HG03432 (cell line): ENCODE measurements around the gene PPP1CC.
"Not testable (repeated sequence)": the region's sequence is repeated elsewhere in the genome, so short reads cannot be mapped to it uniquely, and the experiment has no call there.

Source experiments
- ATAC-seq: cut with Tn5 transposase; IDR thresholded peaks from one replicate; pipeline ENCODE4 v1.9.1; 2021; ENCODE audit warnings: mild to moderate bottlenecking, moderate library complexity; ENCODE audit not compliant: unreplicated experiment

PPP1CC gene

GRCh38 chr12:110726708-110727369 is 15.9 kb downstream of the PPP1CC start:
- no peak for ATAC-seq

DNA sequence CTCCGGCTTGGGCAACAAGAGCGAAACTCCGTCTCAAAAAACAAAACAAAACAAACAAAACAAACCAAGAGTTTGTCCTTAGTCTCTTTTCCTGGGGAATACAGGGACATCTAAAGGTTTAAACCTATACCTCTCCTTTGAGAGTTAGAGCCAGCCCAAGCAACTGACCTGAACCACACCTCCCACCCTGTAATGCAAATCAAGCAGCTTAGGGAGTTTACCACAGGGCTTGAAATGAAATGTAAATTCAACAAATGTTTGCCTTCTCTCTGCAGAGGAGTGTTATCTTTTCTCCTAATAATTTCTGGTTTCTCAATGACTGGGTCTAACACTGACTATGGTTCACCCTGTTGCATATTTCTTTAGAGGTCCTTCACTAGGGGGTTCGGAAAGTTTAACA is 16.7 kb downstream of the PPP1CC start:
- ATAC-seq = no peak

DNA sequence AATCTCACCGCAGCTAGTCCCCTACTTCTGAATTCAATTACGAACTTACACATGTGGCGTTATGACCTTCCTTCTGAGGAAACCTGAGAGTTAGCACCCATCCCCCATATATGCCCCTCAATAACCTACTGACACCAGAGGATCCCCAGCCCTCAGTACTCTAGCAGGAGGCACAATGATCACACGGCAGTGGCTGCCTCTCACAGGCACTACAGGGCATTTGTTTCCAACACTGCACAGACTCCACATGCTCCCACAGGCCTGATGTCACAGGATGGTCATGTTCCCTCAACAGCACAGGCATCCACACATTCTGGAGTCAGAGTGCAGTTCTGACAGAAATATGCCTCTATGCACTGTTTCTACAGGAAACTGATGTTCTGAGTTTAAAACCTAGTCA is 17.4 kb downstream of the PPP1CC start:
- ATAC-seq = no peak

GRCh38 chr12:110722892-110723291 is 19.8 kb downstream of the PPP1CC start:
- not testable (repeated sequence) for ATAC-seq

DNA sequence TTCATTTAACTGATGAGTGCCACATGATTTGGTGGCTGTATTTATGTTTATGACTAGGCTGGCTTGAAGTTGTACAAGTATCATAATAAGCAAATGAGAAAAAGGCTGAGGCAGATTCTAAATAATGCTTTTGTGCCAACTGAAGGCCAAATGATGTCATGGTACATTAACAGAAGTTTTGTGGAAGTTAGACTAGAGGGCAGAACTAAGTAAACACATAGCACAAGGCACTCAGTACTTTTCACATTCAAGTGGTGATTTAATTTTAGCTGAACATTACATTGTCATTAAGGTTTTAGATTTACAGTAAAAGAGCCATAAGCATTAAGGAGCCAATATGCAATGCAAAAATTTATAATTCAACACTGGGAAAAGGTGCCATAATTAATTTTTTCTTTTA is 21.1 kb downstream of the PPP1CC start:
- ATAC-seq = no peak

DNA sequence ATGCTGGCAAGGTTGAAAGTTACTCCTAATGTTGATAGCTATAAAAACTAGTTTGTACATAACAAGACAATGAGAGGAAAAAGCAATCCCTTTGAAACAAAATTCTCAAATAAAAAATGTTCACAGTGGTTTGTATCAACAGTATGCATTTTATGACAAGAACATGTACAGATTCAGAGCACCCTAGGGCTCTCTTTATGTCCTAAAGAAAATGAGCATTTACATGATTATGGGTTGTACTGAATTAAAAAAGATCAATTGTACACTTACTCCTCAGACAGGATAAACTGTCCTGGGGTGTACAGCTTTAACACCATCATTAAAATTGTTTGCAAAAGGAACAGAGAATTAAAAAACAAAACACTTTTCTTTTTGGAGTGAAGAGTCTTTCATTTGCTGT is 22.2 kb downstream of the PPP1CC start:
- no peak for ATAC-seq

DNA sequence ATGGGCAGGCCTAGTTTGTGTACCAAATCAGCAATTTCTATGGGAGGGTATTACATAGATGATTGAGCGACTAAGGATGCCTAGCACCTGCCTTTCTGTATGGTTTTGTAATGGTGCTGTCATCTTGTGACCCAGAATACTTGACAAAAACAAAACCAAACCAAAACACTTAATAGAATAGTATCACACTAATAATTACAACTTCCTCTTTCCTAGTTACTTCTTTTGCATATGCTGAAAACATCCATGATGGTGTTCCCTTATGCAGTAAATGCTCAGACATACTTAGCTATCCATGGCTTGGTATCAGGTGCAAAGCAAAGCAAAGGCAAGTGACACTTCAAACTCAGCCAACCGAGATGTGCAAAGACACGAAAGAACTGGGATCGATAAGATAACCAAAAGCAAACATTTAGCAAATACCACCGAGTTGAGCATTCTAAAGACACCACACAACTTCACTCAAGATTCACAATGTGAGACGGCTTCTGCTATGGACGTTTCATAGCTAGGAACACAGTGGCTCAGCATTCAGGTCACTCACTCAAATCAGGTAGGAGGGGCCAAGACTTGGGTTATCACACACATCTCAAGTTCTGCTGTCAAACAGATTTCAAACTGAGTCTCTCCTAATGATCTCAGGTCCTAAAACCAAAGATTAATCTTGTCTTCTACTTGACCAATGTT is 24.3 kb downstream of the PPP1CC start:
- ATAC-seq = no peak

DNA sequence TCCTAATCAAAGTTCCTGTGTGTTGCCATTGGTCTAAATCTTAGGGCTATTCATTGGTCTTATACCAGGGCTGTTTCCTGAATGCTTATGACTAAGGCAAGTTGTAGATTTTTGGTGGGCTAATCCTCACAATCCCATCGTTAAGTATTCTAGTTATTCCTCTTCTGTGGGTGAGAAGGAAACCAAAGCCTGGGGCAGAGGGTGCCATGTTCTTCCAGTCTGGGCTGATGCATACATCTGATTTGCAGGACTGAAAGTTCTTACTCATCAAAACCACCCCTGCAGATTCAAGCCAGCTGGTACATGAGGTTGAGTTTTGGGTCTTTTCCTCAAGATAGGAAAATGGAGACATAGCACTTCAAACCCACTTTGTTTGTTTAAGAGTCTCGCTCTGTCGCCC is 25.7 kb downstream of the PPP1CC start:
- ATAC-seq = no peak

DNA sequence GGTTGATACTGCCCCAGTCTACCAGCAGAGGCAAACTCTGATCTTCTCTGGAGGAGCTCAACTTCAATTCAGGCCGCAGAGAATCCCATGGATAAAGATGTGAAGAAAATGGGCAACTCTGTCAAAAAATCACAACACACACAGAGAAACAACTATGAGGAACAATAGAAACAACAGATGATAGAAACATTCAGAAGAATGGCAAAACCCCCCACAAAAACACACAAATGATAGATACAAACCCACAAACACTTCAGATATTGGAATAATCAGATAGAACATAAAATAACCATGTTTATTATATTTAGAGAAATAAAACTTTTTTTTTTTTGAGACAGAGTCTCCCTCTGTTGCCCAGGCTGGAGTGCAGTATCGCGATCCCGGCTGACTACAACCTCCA is 33.8 kb downstream of the PPP1CC start:
- ATAC-seq = no peak

GRCh38 chr12:110705309-110705708 is 37.4 kb downstream of the PPP1CC start:
- no peak for ATAC-seq

DNA sequence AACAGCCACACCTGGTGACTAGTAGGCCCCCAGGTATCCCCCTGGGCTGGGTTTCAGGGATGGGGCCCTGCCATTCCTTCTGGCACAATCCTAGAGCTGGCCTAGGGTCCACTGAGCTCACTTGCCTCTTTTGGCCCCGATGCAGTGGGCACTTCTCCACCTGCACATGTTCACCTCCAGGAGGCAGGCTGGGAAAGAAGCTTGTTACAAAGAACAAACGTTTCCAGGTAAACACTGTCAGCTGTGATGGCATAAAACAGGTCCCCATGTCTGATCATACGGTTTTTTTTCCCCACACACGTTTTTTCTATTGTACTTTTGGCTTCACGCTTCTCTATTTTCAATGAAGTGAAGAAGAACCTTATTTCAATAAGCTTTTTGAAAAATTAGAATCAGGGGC is 37.9 kb downstream of the PPP1CC start:
- no peak for ATAC-seq

DNA sequence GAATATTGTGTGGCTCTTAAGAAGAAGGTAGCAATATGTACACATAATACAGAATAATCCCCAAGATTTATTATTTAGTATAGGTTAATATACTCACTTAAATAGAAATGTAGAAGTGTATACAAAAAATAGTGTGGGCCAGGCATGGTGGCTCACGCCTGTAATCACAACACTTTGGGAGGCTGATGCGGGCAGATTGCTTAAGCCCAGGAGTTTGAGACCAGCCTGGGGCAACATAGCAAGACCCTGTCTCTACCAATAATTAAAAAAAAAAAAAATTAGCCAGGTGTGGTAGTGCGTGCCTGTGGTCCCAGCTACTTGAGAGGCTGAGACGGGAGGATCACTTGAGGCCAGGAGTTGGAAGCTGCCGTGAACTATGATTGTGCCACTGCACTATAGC is 38.5 kb downstream of the PPP1CC start:
- no peak for ATAC-seq

DNA sequence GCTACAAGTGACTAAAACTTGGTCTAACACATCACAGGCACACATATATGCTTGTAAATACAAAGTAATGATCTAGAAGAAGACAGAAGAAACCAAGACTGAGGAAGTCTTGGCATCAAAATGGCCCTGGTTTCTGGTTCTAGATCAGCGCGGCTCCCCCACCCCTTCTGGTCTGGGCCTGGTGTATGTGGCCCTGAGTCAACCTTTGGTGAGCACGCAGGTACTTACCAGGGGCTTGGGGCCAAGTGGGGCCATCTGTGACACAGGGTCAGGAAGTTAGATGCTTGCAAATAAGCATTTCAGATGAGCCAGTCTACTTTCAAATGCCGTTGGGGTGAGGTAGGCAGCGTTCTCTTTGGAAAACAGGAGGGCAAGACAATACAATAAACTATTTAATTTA is 40.6 kb downstream of the PPP1CC start:
- ATAC-seq = no peak

GRCh38 chr12:110699591-110700445 is 42.9 kb downstream of the PPP1CC start:
- no peak for ATAC-seq

- peak; percentile 88 for ATAC-seq
These were observed 44.4 kb downstream of the PPP1CC start for GRCh38 chr12:110698171-110698902.

- ATAC-seq = no peak
These were observed 45.5 kb downstream of the PPP1CC start for GRCh38 chr12:110697236-110697635.

DNA sequence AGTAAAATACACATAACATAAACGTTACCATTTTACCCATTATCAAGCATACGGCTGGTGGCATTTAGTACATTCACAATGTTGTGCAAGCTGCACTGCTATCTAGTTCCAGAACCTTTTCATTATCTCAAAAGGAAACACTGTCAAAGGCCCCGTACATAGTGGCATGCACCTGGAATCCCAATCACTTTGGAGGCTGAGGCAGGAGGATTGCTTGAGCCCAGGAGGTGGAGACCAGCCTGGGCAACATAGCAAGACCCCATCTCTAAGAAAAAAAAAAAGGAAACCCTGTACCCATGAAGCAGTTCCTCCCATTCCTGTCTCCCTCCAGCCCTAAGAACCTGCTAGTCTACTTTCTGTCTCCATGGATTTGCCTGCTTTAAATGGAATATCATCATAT is 46.4 kb downstream of the PPP1CC start:
- no peak for ATAC-seq

DNA sequence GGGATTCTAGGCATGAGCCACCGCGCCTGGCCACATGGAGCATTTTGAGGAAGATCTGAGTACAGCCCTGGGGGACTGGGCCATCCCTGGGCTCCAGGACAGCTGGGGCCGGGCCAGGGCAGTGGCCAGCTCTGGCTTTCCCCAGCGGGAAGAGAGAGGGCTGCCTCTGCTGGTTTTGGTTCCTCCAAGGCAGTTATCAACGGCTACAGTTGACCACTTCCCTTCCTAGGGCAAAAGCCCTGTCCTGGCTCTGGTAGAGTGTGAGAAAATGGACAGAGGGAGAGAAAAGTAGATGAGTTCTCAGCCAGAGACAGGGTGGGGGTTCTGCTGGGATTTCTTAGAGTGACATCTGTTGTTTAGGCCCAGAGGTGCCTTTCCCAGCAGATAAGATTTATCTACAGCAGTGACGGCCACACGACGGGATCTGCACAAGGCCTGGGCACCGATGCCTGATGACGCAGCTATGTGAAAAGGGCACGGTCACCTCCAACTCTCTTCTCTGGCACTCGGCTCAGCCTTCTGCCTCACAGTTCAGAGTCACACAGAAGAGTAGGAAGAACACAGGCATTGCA is 48.3 kb downstream of the PPP1CC start:
- ATAC-seq = no peak

- ATAC-seq = no peak
These were observed 49.0 kb downstream of the PPP1CC start for GRCh38 chr12:110693731-110694130.

- no peak for ATAC-seq
These were observed 52.6 kb downstream of the PPP1CC start for GRCh38 chr12:110690127-110690430.
